DND-41 (cell line): ENCODE results near the gene CACNA2D1.

ENCODE experiments used
- ATAC-seq: fragments of 200-7000 bp; cut with Tn5 transposase; 3 replicates; pipeline ENCODE4 v1.9.1; 2021; ENCODE audit warnings: low read depth; ENCODE audit not compliant: insufficient read depth
- DNase-seq: peaks from one replicate; pipeline ENCODE4 v3.0.0-alpha.2; 2020
- H2AFZ ChIP-seq: 2 replicates; pipeline ENCODE4 v1.6.0; 2012; ENCODE audit warnings: low read depth, low read length
- H3K27ac ChIP-seq: 2 replicates; pipeline ENCODE4 v1.5.1; 2012; ENCODE audit warnings: low read length, inconsistent platforms
- H3K27me3 ChIP-seq: fragments of 200-600 bp; sonication (generic); 2 replicates; pipeline ENCODE4 v1.6.0; 2012; ENCODE audit warnings: low read length, mild to moderate bottlenecking, inconsistent platforms; ENCODE audit not compliant: insufficient read depth, poor library complexity
- H3K36me3 ChIP-seq: 2 replicates; pipeline ENCODE4 v1.5.1; 2012; ENCODE audit warnings: low read length, inconsistent platforms; ENCODE audit not compliant: insufficient read depth
- H3K4me1 ChIP-seq: 2 replicates; pipeline ENCODE4 v1.5.1; 2012; ENCODE audit warnings: mild to moderate bottlenecking, low read length; ENCODE audit not compliant: insufficient read depth
- H3K4me2 ChIP-seq: 2 replicates; pipeline ENCODE4 v1.6.0; 2012; ENCODE audit warnings: mild to moderate bottlenecking, moderate library complexity, low read length, inconsistent platforms; ENCODE audit not compliant: insufficient read depth
- H3K4me3 ChIP-seq, 2 experiments: fragments of 200-600 bp in 1 of 2; shearing (Covaris generic) in 1 of 2; 2 replicates each; pipeline ENCODE4 v1.5.1; 2012 to 2016; ENCODE audit warnings: inconsistent platforms in 2 of 2, low read length in 2 of 2, mild to moderate bottlenecking in 2 of 2, low read depth in 1 of 2, moderate library complexity in 1 of 2
- H3K79me2 ChIP-seq: 2 replicates; pipeline ENCODE4 v1.6.0; 2012; ENCODE audit warnings: low read length, inconsistent platforms; ENCODE audit not compliant: insufficient read depth
- H3K9ac ChIP-seq: 2 replicates; pipeline ENCODE4 v1.6.0; 2012; ENCODE audit warnings: low read depth, mild to moderate bottlenecking, inconsistent platforms, low read length, moderate library complexity
- H3K9me3 ChIP-seq: 2 replicates; pipeline ENCODE4 v1.5.1; 2012; ENCODE audit warnings: low read length, moderate library complexity, mild to moderate bottlenecking, inconsistent platforms; ENCODE audit not compliant: insufficient read depth, severe bottlenecking
- H4K20me1 ChIP-seq: 2 replicates; pipeline ENCODE4 v1.6.0; 2012; ENCODE audit warnings: low read length; ENCODE audit not compliant: insufficient read depth
- CTCF ChIP-seq: IDR thresholded peaks from 2 replicates; pipeline ENCODE4 v1.5.1; 2012; ENCODE audit warnings: borderline replicate concordance, low read length, moderate library complexity, mild to moderate bottlenecking; ENCODE audit not compliant: poor library complexity, severe bottlenecking; ENCODE audit errors: extremely low read depth
- EZH2 ChIP-seq: IDR thresholded peaks from 3 replicates; pipeline ENCODE4 v1.6.1; 2012; ENCODE audit warnings: borderline replicate concordance, low read depth, mild to moderate bottlenecking, moderate library complexity, low read length, inconsistent platforms; ENCODE audit not compliant: severe bottlenecking

CACNA2D1 gene

GRCh38 chr7:82362129-82362706 is 81.4 kb downstream of the CACNA2D1 start:
- Histone ChIP-seq H4K20me1 (no peaks in the 10 kb centered on the region), H3K9me3 (no peaks in the 10 kb centered on the region), H3K4me2 (no peak overlapping the region), H3K27ac (no peak overlapping the region), H3K9ac (no peak overlapping the region), H3K36me3 (no peaks in the 10 kb centered on the region), H3K4me1 (no peaks in the 10 kb centered on the region), H2AFZ (no peak overlapping the region), H3K79me2 (no peaks in the 10 kb centered on the region), H3K4me3 (no peak overlapping the region), H3K27me3 (no peaks in the 10 kb centered on the region)
- TF ChIP-seq EZH2 (no peak), CTCF (no peak)
- DNase-seq, result no peak
- no peak for ATAC-seq

GRCh38 chr7:82360591-82361368 is 82.8 kb downstream of the CACNA2D1 start:
- Histone ChIP-seq H3K4me3 (no peak overlapping the region), H2AFZ (no peak overlapping the region), H3K4me1 (no peaks in the 10 kb centered on the region), H3K9ac (no peak overlapping the region), H3K27me3 (no peaks in the 10 kb centered on the region), H4K20me1 (no peaks in the 10 kb centered on the region), H3K9me3 (no peaks in the 10 kb centered on the region), H3K79me2 (no peaks in the 10 kb centered on the region), H3K4me2 (no peak overlapping the region), H3K36me3 (no peaks in the 10 kb centered on the region), H3K27ac (no peak overlapping the region)
- ATAC-seq (no peak), DNase-seq (no peak)
- no peak for TF ChIP-seq EZH2
- no peak for TF ChIP-seq CTCF

GRCh38 chr7:82359426-82359825 is 84.2 kb downstream of the CACNA2D1 start:
- Histone ChIP-seq H3K9me3 (no peaks in the 10 kb centered on the region), H2AFZ (no peak overlapping the region), H3K36me3 (no peaks in the 10 kb centered on the region), H3K4me3 (no peak overlapping the region), H3K9ac (no peak overlapping the region), H4K20me1 (no peaks in the 10 kb centered on the region), H3K27ac (no peak overlapping the region), H3K27me3 (no peaks in the 10 kb centered on the region), H3K79me2 (no peaks in the 10 kb centered on the region), H3K4me2 (no peak overlapping the region), H3K4me1 (no peaks in the 10 kb centered on the region)
- no peak for ATAC-seq
- TF ChIP-seq CTCF, result no peak
- TF ChIP-seq EZH2, result no peak
- DNase-seq, result no peak
